Choroid plexus epithelial cell (primary cell): ENCODE data around the gene MAG.
A peak's percentile ranks its signal among the peaks of the same experiment; 100 is the strongest.

ENCODE experiments used
- DNase-seq: peaks from one replicate; pipeline ENCODE4 v3.0.0-alpha.2; 2010; ENCODE audit warnings: low read depth
- H3K4me3 ChIP-seq: 2 replicates; pipeline ENCODE4 v1.5.1; 2011; ENCODE audit warnings: low read depth, mild to moderate bottlenecking, control low read depth, low read length, moderate library complexity
- TF ChIP-seq, protein P1 (sequence below): conservative IDR thresholded peaks from 2 replicates; pipeline ENCODE4 v1.5.1; 2011; ENCODE audit warnings: low read depth, mild to moderate bottlenecking, control low read depth, inconsistent platforms, low read length, moderate library complexity

Gene MAG

DNA sequence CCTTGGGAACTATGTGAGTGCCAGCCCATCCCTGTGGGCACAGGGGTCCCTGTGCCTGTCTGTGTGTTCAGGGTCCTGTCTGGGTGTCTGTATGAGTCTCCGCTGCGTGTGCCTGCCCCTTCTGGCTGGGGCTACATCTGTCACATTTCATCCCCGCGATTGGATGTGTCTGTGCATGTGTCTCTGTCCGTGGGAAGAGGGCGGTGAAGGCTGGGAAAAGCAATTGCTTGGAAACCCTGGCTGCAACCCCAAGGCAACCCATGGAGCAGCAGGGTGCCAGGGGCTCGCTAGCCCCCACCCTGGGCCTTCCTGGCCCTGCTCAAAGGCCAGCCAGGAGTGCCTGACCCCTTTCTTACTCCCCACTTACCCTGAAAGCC, 1.4 kb downstream of the MAG start:
- TF ChIP-seq, protein P1, sequence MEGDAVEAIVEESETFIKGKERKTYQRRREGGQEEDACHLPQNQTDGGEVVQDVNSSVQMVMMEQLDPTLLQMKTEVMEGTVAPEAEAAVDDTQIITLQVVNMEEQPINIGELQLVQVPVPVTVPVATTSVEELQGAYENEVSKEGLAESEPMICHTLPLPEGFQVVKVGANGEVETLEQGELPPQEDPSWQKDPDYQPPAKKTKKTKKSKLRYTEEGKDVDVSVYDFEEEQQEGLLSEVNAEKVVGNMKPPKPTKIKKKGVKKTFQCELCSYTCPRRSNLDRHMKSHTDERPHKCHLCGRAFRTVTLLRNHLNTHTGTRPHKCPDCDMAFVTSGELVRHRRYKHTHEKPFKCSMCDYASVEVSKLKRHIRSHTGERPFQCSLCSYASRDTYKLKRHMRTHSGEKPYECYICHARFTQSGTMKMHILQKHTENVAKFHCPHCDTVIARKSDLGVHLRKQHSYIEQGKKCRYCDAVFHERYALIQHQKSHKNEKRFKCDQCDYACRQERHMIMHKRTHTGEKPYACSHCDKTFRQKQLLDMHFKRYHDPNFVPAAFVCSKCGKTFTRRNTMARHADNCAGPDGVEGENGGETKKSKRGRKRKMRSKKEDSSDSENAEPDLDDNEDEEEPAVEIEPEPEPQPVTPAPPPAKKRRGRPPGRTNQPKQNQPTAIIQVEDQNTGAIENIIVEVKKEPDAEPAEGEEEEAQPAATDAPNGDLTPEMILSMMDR: no peak
- DNase-seq: no peak
- no peak overlapping the region for H3K4me3 ChIP-seq

DNA sequence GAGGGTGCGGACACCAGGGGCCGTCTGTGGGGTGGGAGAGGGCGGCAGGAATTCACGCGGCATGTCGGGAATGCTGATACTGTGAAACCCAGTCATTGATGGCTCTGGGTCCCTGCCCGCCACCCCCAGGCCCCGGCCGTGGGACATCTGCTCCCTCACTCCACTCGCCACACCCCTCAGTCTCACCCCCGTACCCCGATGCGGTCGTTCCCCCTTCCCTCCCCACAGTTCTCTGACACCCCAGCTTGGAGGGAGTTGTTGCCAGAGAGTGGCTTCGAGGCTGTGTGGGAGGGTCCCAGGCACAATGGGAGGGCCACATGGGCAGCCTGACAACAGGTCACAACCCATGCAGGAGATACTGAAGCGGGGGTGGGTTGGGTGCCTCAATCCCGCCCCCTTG, 1.8 kb downstream of the MAG start:
- TF ChIP-seq, protein P1: no peak
- no peak overlapping the region for H3K4me3 ChIP-seq
- DNase-seq: no peak

GRCh38 chr19:35294328-35294727, 2.4 kb downstream of the MAG start:
- TF ChIP-seq, protein P1: no peak
- no peak overlapping the region for H3K4me3 ChIP-seq
- DNase-seq: peak; percentile 13

GRCh38 chr19:35294859-35295791, 3.2 kb downstream of the MAG start:
- DNase-seq: peak; percentile 25
- TF ChIP-seq, protein P1: no peak
- H3K4me3 ChIP-seq: no peak overlapping the region

- TF ChIP-seq, protein P1: no peak
- no peak overlapping the region for H3K4me3 ChIP-seq
These were observed 4.0 kb downstream of the MAG start for GRCh38 chr19:35295792-35296462.

GRCh38 chr19:35296644-35297514, 4.9 kb downstream of the MAG start:
- TF ChIP-seq, protein P1: no peak
- no peak overlapping the region for H3K4me3 ChIP-seq
- DNase-seq: no peak

More at GRCh38 chr19:35295792-35296462, 4.0 kb downstream of the MAG start:
- DNase-seq: no peak
